Measurements from ENCODE around the gene BTBD18. TPM values are rescaled to one million over a fixed set of nuclear protein-coding genes. Genes with fewer than 3 reads are reported as not detected.
A peak's percentile ranks its signal among the peaks of the same experiment; 100 is the strongest.

The BTBD18 gene
- total RNA-seq, 1 experiment from 2014 or later: 0.09 TPM

DNA sequence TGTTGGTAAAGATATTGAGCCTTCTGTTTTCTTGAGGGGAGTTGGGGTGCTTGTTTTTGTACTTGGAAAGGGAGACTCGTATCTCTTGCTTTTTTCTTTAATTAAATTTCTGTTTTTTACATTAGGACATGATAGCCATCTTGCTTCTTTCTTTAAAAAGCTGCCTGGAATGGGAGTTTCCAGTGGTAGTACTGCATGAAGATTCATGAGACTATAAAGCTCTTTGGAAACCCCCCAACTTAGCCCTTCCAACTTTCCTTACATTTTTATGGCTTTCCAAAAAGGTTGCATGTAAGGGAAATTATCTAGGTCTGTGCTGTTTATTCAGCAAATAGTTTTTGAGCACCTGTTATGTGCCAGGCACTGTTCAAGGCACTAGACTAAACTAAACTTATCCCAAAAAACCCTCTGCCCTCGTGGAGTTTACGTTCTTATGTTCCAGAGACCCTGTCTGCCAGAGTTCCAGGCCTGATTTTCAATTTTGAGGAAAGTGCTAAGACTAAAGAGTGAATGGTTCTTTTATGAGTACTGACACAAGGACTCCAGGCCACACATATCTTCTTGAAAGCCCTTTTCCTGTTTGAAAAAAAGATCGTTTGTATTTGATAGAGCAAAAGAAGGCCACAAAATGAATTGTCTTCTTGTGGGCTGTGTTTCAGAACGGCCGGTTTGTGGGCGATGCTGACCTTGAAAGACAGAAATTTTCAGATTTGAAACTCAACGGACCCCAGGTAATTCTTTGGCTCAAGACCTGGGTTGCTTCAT is 41.9 kb upstream of the BTBD18 start (continued):
- TF ChIP-seq ZNF671 (CRISPR knock-in tag; IDR thresholded peaks at IDR 0.05): no peak
- TF ChIP-seq NR2C2 (CRISPR knock-in tag; IDR thresholded peaks at IDR 0.05): no peak
- TF ChIP-seq ZNF416 (CRISPR knock-in tag; IDR thresholded peaks at IDR 0.05): no peak
- TF ChIP-seq, protein P1, sequence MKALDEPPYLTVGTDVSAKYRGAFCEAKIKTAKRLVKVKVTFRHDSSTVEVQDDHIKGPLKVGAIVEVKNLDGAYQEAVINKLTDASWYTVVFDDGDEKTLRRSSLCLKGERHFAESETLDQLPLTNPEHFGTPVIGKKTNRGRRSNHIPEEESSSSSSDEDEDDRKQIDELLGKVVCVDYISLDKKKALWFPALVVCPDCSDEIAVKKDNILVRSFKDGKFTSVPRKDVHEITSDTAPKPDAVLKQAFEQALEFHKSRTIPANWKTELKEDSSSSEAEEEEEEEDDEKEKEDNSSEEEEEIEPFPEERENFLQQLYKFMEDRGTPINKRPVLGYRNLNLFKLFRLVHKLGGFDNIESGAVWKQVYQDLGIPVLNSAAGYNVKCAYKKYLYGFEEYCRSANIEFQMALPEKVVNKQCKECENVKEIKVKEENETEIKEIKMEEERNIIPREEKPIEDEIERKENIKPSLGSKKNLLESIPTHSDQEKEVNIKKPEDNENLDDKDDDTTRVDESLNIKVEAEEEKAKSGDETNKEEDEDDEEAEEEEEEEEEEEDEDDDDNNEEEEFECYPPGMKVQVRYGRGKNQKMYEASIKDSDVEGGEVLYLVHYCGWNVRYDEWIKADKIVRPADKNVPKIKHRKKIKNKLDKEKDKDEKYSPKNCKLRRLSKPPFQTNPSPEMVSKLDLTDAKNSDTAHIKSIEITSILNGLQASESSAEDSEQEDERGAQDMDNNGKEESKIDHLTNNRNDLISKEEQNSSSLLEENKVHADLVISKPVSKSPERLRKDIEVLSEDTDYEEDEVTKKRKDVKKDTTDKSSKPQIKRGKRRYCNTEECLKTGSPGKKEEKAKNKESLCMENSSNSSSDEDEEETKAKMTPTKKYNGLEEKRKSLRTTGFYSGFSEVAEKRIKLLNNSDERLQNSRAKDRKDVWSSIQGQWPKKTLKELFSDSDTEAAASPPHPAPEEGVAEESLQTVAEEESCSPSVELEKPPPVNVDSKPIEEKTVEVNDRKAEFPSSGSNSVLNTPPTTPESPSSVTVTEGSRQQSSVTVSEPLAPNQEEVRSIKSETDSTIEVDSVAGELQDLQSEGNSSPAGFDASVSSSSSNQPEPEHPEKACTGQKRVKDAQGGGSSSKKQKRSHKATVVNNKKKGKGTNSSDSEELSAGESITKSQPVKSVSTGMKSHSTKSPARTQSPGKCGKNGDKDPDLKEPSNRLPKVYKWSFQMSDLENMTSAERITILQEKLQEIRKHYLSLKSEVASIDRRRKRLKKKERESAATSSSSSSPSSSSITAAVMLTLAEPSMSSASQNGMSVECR (CRISPR knock-in tag; IDR thresholded peaks at IDR 0.05; ENCODE audit: borderline replicate concordance): no peak
- TF ChIP-seq ZNF423 (CRISPR knock-in tag; IDR thresholded peaks at IDR 0.05): no peak
- no peak for TF ChIP-seq OVOL2 (CRISPR knock-in tag; IDR thresholded peaks at IDR 0.05; ENCODE audit: borderline replicate concordance)
- no peak for TF ChIP-seq TEAD4 (CRISPR knock-in tag; IDR thresholded peaks at IDR 0.05)

- POLR2A ChIA-PET: no interaction called here
Measured at GRCh38 chr11:57792870-57793269, 41.3 kb upstream of the BTBD18 start.

GRCh38 chr11:57792060-57792541 is 40.5 kb upstream of the BTBD18 start:
- Mint-ChIP-seq H3K4me3 (no peak overlapping the region), H3K36me3 (peaks cover 42% of the 10 kb centered on the region), H3K27ac (peak overlapping the region; percentile 85), H3K27me3 (ENCODE audit: low read depth) (no peaks in the 10 kb centered on the region), H3K9me3 (no peaks in the 10 kb centered on the region), H3K4me1 (peaks cover 41% of the 10 kb centered on the region)
- POLR2A ChIA-PET: no interaction called here
- DNase-seq (ENCODE audit: low spot score): no peak
- ATAC-seq: no peak
- CTCF ChIA-PET: interaction anchor here (1.0 to 3.7 kb wide), 2 partner anchors 8 to 41 kb away, joined by 3 to 18 read pairs; partner anchors contain the start of gene BTBD18
- TF ChIP-seq RORB (CRISPR knock-in tag; IDR thresholded peaks at IDR 0.05) (no peak), GABPB1 (CRISPR knock-in tag; IDR thresholded peaks at IDR 0.05) (no peak), STAT6 (CRISPR knock-in tag; conservative IDR thresholded peaks at IDR 0.05; ENCODE audit: low read depth) (no peak), AR (CRISPR knock-in tag; IDR thresholded peaks at IDR 0.05) (no peak), CREB1 (CRISPR knock-in tag; IDR thresholded peaks at IDR 0.05) (no peak), NFE2L1 (CRISPR knock-in tag; IDR thresholded peaks at IDR 0.05) (no peak), ELF4 (CRISPR knock-in tag; IDR thresholded peaks at IDR 0.05; ENCODE audit: low read depth) (no peak), KAT7 (CRISPR knock-in tag; IDR thresholded peaks at IDR 0.05; ENCODE audit: borderline replicate concordance) (no peak)
- TF ChIP-seq, protein P2, sequence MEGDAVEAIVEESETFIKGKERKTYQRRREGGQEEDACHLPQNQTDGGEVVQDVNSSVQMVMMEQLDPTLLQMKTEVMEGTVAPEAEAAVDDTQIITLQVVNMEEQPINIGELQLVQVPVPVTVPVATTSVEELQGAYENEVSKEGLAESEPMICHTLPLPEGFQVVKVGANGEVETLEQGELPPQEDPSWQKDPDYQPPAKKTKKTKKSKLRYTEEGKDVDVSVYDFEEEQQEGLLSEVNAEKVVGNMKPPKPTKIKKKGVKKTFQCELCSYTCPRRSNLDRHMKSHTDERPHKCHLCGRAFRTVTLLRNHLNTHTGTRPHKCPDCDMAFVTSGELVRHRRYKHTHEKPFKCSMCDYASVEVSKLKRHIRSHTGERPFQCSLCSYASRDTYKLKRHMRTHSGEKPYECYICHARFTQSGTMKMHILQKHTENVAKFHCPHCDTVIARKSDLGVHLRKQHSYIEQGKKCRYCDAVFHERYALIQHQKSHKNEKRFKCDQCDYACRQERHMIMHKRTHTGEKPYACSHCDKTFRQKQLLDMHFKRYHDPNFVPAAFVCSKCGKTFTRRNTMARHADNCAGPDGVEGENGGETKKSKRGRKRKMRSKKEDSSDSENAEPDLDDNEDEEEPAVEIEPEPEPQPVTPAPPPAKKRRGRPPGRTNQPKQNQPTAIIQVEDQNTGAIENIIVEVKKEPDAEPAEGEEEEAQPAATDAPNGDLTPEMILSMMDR (IDR thresholded peaks at IDR 0.05): no peak

More at GRCh38 chr11:57792870-57793269, 41.3 kb upstream of the BTBD18 start:
- H3K9me3 Mint-ChIP-seq: no peaks in the 10 kb centered on the region
- CTCF ChIA-PET: interaction anchor here (3.7 kb wide), 1 partner anchor 8 kb away, joined by 18 read pairs; no protein-coding TSS in a partner anchor
- ATAC-seq: no peak
- TF ChIP-seq KAT7 (CRISPR knock-in tag; IDR thresholded peaks at IDR 0.05; ENCODE audit: borderline replicate concordance) (no peak), FOXP4 (CRISPR knock-in tag; IDR thresholded peaks at IDR 0.05) (no peak)
- no peak for DNase-seq (ENCODE audit: low spot score)
- H3K27me3 Mint-ChIP-seq (ENCODE audit: low read depth): no peaks in the 10 kb centered on the region
- peak overlapping the region; percentile 94 for H3K27ac Mint-ChIP-seq
- peaks cover 44% of the 10 kb centered on the region for H3K36me3 Mint-ChIP-seq
- no peak overlapping the region for H3K4me3 Mint-ChIP-seq
- peaks cover 34% of the 10 kb centered on the region for H3K4me1 Mint-ChIP-seq
